ENCODE measurements around the gene GCNT4.
A peak's percentile ranks its signal among the peaks of the same experiment; 100 is the strongest.

GCNT4 gene

GRCh38 chr5:75018805-75019587, 33.4 kb downstream of the GCNT4 start:
- no peak for DNase-seq (ENCODE audit: low read depth, low spot score)

GRCh38 chr5:75017971-75018370, 34.4 kb downstream of the GCNT4 start:
- DNase-seq (ENCODE audit: low read depth, low spot score): no peak

- DNase-seq (ENCODE audit: low read depth, low spot score): no peak
These were observed 35.5 kb downstream of the GCNT4 start for GRCh38 chr5:75016896-75017295.

GRCh38 chr5:75012748-75013147, 39.6 kb downstream of the GCNT4 start:
- DNase-seq (ENCODE audit: low read depth, low spot score): no peak

- no peak for DNase-seq (ENCODE audit: low read depth, low spot score)
These were observed 41.5 kb downstream of the GCNT4 start for GRCh38 chr5:75010838-75011237.

GRCh38 chr5:75009556-75010345, 42.6 kb downstream of the GCNT4 start:
- no peak for DNase-seq (ENCODE audit: low read depth, low spot score)

GRCh38 chr5:75006865-75007822, 45.2 kb downstream of the GCNT4 start:
- DNase-seq (ENCODE audit: low read depth, low spot score): peak; percentile 11

GRCh38 chr5:75005561-75005960, 46.8 kb downstream of the GCNT4 start:
- DNase-seq (ENCODE audit: low read depth, low spot score): no peak

Measured in astrocyte of the hippocampus (primary cell).